Endothelial cell of umbilical vein (primary cell): ENCODE data around the gene FJX1. TPM values are rescaled to one million over a fixed set of nuclear protein-coding genes. Genes with fewer than 3 reads are reported as not detected.

Experiments used
- BruUV-seq: library from RNA; stranded (reverse); fragments of 400-500 nt; replicated peaks from 2 replicates; lab custom pipeline; 2021; lab: Mats Ljungman, UMichigan
- CTCF ChIA-PET: fragments of 300-600, 350-600 bp; sonication (Branson Sonifier 250); formaldehyde crosslinking; loops from one replicate; lab custom pipeline; 2021; ENCODE audit warnings: antibody characterized with exemption, inconsistent platforms; lab: Charles Lee
- POLR2A ChIA-PET: fragments of 300-600, 350-600 bp; sonication (Branson Sonifier 250); formaldehyde crosslinking; loops from one replicate; lab custom pipeline; 2021; ENCODE audit warnings: antibody characterized with exemption, inconsistent platforms; lab: Charles Lee
- DNase-seq: peaks from one replicate; pipeline ENCODE4 v3.0.0-alpha.2; 2011; ENCODE audit warnings: low read depth, low spot score
- FAIRE-seq: peaks from 2 replicates; lab custom pipeline; 2011; peaks lifted over from hg19 to GRCh38; lab: Jason Lieb, UNC
- H2AFZ ChIP-seq: 2 replicates; pipeline ENCODE4 v1.6.0; 2012; ENCODE audit warnings: low read depth, low read length, control low read depth, inconsistent platforms
- H3K27ac ChIP-seq: 2 replicates; pipeline ENCODE4 v1.5.1; 2011; ENCODE audit warnings: low read depth, mild to moderate bottlenecking, control low read depth, low read length, moderate library complexity; ENCODE audit not compliant: insufficient read depth
- H3K27me3 ChIP-seq, 2 experiments: 2 replicates each; pipeline versions ENCODE4 v1.6.0 to v1.6.1; 2011; ENCODE audit warnings: low read length in 2 of 2, mixed read lengths in 1 of 2; ENCODE audit not compliant: control insufficient read depth in 2 of 2, insufficient read depth in 2 of 2
- H3K36me3 ChIP-seq, 2 experiments: 2 replicates in 1 of 2; 3 replicates in 1 of 2; pipeline ENCODE4 v1.5.1; 2011; ENCODE audit warnings: low read length in 2 of 2, mild to moderate bottlenecking in 1 of 2, moderate library complexity in 1 of 2; ENCODE audit not compliant: control insufficient read depth in 2 of 2, insufficient read depth in 2 of 2; ENCODE audit errors: extremely low read depth in 1 of 2
- H3K4me1 ChIP-seq: 3 replicates; pipeline ENCODE4 v1.5.1; 2011; ENCODE audit warnings: mild to moderate bottlenecking, low read length; ENCODE audit not compliant: control insufficient read depth, insufficient read depth; ENCODE audit errors: extremely low read depth
- H3K4me2 ChIP-seq: 2 replicates; pipeline ENCODE4 v1.6.1; 2011; ENCODE audit warnings: low read length, control low read depth, mixed read lengths; ENCODE audit not compliant: insufficient read depth
- H3K4me3 ChIP-seq, 3 experiments: fragments of 200-600 bp in 1 of 3; sonication (generic), shearing (Covaris generic) in 1 of 3; replicated peaks in 1 of 3; 2 replicates each; pipeline ENCODE4 v1.5.1; 2011 to 2016; ENCODE audit warnings: control low read depth in 3 of 3, low read length in 3 of 3, mild to moderate bottlenecking in 2 of 3, inconsistent platforms in 1 of 3, low read depth in 1 of 3, moderate library complexity in 1 of 3; ENCODE audit not compliant: insufficient read depth in 1 of 3
- H3K79me2 ChIP-seq: 2 replicates; pipeline ENCODE4 v1.6.0; 2012; ENCODE audit warnings: low read length, inconsistent platforms; ENCODE audit not compliant: control insufficient read depth, insufficient read depth
- H3K9ac ChIP-seq: replicated peaks from 2 replicates; pipeline ENCODE3; 2011; ENCODE audit warnings: low read length, control low read depth; ENCODE audit not compliant: insufficient read depth; ENCODE audit errors: extremely low read depth
- H3K9me1 ChIP-seq: replicated peaks from 3 replicates; pipeline ENCODE4 v1.6.0; 2011; ENCODE audit warnings: mild to moderate bottlenecking, low read length; ENCODE audit not compliant: control insufficient read depth, insufficient read depth; ENCODE audit errors: extremely low read depth
- H3K9me3 ChIP-seq: replicated peaks from 2 replicates; pipeline ENCODE4 v1.5.1; 2012; ENCODE audit warnings: low read length, inconsistent platforms; ENCODE audit not compliant: control insufficient read depth, insufficient read depth
- H4K20me1 ChIP-seq: replicated peaks from 2 replicates; pipeline ENCODE3; 2011; ENCODE audit warnings: mild to moderate bottlenecking, low read length; ENCODE audit not compliant: control insufficient read depth, insufficient read depth; ENCODE audit errors: extremely low read depth
- EZH2 ChIP-seq: IDR thresholded peaks from 2 replicates; pipeline ENCODE4 v1.6.1; 2012; ENCODE audit warnings: borderline replicate concordance, low read depth, mild to moderate bottlenecking, moderate library complexity, low read length, inconsistent platforms; ENCODE audit not compliant: severe bottlenecking
- FOS ChIP-seq: IDR thresholded peaks from 2 replicates; pipeline ENCODE4 v1.6.1; 2011; ENCODE audit warnings: mild to moderate bottlenecking, low read length, moderate library complexity, borderline replicate concordance; ENCODE audit not compliant: insufficient read depth
- GATA2 ChIP-seq: IDR thresholded peaks from 2 replicates; pipeline ENCODE4 v1.7.0; 2011; ENCODE audit warnings: low read depth, mild to moderate bottlenecking, moderate library complexity, mixed read lengths, low read length; ENCODE audit not compliant: insufficient read length, insufficient read depth
- JUN ChIP-seq: IDR thresholded peaks from 2 replicates; pipeline ENCODE4 v1.6.1; 2011; ENCODE audit warnings: borderline replicate concordance, low read depth; ENCODE audit not compliant: insufficient read length, insufficient read depth
- MYC ChIP-seq: IDR thresholded peaks from one replicate; pipeline ENCODE4 v1.6.1; 2011; ENCODE audit warnings: mild to moderate bottlenecking, low read depth, low read length
- POLR2A ChIP-seq: IDR thresholded peaks from 2 replicates; pipeline ENCODE4 v1.6.1; 2012; ENCODE audit warnings: low read depth, mild to moderate bottlenecking, control low read depth, low read length
- POLR2AphosphoS5 ChIP-seq: IDR thresholded peaks from 2 replicates; pipeline ENCODE4 v1.6.1; 2012; ENCODE audit warnings: low read depth, mild to moderate bottlenecking, control low read depth, low read length, moderate library complexity; ENCODE audit not compliant: insufficient read depth
- dilution Hi-C: fragments of 300-500 bp; cut with MboI; formaldehyde crosslinking; loops from one replicate; pipeline ENCODE4 v1.15.0; 2019; ENCODE audit warnings: low sequenced_read_pairs; ENCODE audit not compliant: extremely low pct_ligation_motif_present
- intact Hi-C: fragments of 100-400 bp; cut with micrococcal nuclease; formaldehyde crosslinking; loops from one replicate; pipeline ENCODE4 v1.10.0; 2022
- polyA plus RNA-seq, 4 experiments: library from polyadenylated mRNA; depleted of rRNA in 3 of 4; stranded (reverse) in 3 of 4; unstranded in 1 of 4; fragments of >200 nt; gene quantifications; 2 replicates each; pipeline versions ENCODE4 v1.2.1 to v1.2.3, GENCODE V29; 2011 to 2012; ENCODE audit warnings: missing spikeins in 1 of 4
- total RNA-seq: library from RNA; stranded (reverse); gene quantifications from 2 replicates; pipeline ENCODE4 v1.2.3, GENCODE V29; 2021
- TF ChIP-seq, protein P1 (sequence below): IDR thresholded peaks from 2 replicates; pipeline ENCODE4 v1.6.1; 2011; ENCODE audit not compliant: insufficient read depth, insufficient read length
- TF ChIP-seq, protein P2 (sequence below), 2 donors: IDR thresholded peaks; 1 replicate in 1 of 2; 2 replicates in 1 of 2; pipeline ENCODE4 v1.5.1; 2011; ENCODE audit warnings: low read length in 2 of 2, mild to moderate bottlenecking in 2 of 2, moderate library complexity in 2 of 2, control low read depth in 1 of 2, inconsistent platforms in 1 of 2, low read depth in 1 of 2; ENCODE audit not compliant: insufficient read depth in 1 of 2; ENCODE audit errors: extremely low read depth in 1 of 2

The FJX1 gene
- total and polyA plus RNA-seq, 2 donors (not counting 3 experiments of a cell fraction or from before 2014, with no cell fraction given), result 9.2 to 26.6 TPM

DNA sequence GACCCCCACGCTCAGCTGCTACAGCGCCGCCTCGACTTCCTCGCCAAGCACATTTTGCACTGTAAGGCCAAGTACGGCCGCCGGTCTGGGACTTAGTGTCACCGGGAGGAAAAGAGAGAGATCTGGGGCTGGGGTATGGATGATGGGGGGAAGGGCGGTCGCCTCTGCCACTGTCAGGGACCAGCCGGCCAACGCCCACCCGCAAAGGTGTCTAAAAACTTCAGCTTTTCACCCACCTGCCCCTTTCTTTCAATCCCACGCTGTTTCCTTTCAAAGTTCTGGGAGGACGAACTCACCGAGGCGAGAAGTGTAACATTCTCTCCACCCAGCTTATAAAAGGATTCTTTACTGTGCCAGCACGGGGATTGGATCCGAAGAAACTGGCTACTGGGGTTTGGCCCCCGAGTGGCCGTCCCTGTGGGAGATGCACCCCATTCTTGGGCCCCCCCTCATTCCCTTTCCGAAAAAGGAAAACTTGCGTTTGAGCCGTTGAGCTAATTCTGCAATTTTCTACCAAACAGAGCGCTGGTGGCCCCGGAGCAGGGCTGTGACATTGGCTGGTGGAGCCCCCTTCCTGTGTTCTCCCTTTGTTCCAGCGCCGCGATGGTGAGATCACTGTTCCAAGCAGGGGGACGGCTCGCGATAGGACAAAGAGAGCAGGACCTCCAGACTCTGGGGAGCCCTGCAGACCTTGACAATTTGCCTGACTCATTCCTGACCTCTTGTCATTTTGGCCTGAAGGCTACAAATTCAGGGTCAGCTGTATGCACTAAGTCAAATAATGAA lies 1.8 kb downstream of the FJX1 start:
- Histone ChIP-seq H3K36me3 (no peaks in the 10 kb centered on the region), H3K9me3 (no peaks in the 10 kb centered on the region), H2AFZ (peak overlapping the region; percentile 19), H3K9me1 (no peaks in the 10 kb centered on the region), H3K27me3 (peaks cover 3 to 5% of the 10 kb centered on the region in 2 experiments), H3K27ac (peak overlapping the region; percentile 92), H3K9ac (peak overlapping the region; percentile 96), H3K4me2 (peak overlapping the region; percentile 86), H3K4me3 (peak overlapping the region; percentile 54 to 75 (median 62)), H3K4me1 (peaks cover 49% of the 10 kb centered on the region), H4K20me1 (no peaks in the 10 kb centered on the region), H3K79me2 (peaks cover 21% of the 10 kb centered on the region)
- FAIRE-seq (peak; percentile 28), DNase-seq (peak; percentile 43)
- intact Hi-C loops (loop anchor here (1.0 to 5.0 kb wide), 6 partner anchors 92 to 1748 kb away; no protein-coding TSS in a partner anchor), dilution Hi-C loops (loop anchor here (25.0 kb wide), 1 partner anchor 642 kb away; no protein-coding TSS in a partner anchor)
- POLR2A ChIA-PET, result interaction anchor here (1.0 to 1.1 kb wide), 2 partner anchors 10 to 42 kb away, joined by 3 read pairs; partner anchors contain the start of gene TRIM44
- TF ChIP-seq MYC (no peak), JUN (no peak), POLR2AphosphoS5 (no peak), FOS (peak; percentile 28), POLR2A (no peak), GATA2 (no peak), EZH2 (no peak)
- TF ChIP-seq, protein P1, sequence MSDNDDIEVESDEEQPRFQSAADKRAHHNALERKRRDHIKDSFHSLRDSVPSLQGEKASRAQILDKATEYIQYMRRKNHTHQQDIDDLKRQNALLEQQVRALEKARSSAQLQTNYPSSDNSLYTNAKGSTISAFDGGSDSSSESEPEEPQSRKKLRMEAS, result no peak
- TF ChIP-seq, protein P2, sequence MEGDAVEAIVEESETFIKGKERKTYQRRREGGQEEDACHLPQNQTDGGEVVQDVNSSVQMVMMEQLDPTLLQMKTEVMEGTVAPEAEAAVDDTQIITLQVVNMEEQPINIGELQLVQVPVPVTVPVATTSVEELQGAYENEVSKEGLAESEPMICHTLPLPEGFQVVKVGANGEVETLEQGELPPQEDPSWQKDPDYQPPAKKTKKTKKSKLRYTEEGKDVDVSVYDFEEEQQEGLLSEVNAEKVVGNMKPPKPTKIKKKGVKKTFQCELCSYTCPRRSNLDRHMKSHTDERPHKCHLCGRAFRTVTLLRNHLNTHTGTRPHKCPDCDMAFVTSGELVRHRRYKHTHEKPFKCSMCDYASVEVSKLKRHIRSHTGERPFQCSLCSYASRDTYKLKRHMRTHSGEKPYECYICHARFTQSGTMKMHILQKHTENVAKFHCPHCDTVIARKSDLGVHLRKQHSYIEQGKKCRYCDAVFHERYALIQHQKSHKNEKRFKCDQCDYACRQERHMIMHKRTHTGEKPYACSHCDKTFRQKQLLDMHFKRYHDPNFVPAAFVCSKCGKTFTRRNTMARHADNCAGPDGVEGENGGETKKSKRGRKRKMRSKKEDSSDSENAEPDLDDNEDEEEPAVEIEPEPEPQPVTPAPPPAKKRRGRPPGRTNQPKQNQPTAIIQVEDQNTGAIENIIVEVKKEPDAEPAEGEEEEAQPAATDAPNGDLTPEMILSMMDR (IDR thresholded peaks at IDR 0.05; ENCODE audit: extremely low read depth in 1 of 2, insufficient read depth in 1 of 2, low read depth in 1 of 2, low read length in 2 of 2), result peak in 1 of 2 donors; percentile 4
- CTCF ChIA-PET, result interaction anchor here (0.6 to 4.8 kb wide), 15 partner anchors 9 to 646 kb away, joined by 3 to 152 read pairs (median 5); partner anchors contain the start of gene TRIM44
- BruUV-seq, result TSS peak; percentile 60
